AG04449 (cell line): ENCODE measurements around the gene EIF4G1.

Experiments
- CTCF ChIA-PET: fragments of 350-600 bp; formaldehyde crosslinking; extraction: SDS; loops from one replicate; lab custom pipeline; 2021; ENCODE audit warnings: antibody characterized with exemption; lab: Yijun Ruan, JAX
- POLR2A ChIA-PET: fragments of 400-600, 350-600 bp; formaldehyde crosslinking; extraction: SDS; loops from one replicate; lab custom pipeline; 2020; ENCODE audit warnings: antibody characterized with exemption, inconsistent platforms; lab: Yijun Ruan, JAX
- DNase-seq: peaks from one replicate; pipeline ENCODE4 v3.0.0-alpha.2; 2010; ENCODE audit warnings: low read depth, low spot score
- H3K4me3 ChIP-seq: 2 replicates; pipeline ENCODE4 v1.5.1; 2011; ENCODE audit warnings: low read depth, mild to moderate bottlenecking, control low read depth, low read length
- CTCF ChIP-seq: IDR thresholded peaks from one replicate; pipeline ENCODE4 v1.5.1; 2011; ENCODE audit warnings: mild to moderate bottlenecking, moderate library complexity, low read length, control low read depth, inconsistent platforms; ENCODE audit not compliant: insufficient read depth; ENCODE audit errors: missing control alignments

Gene EIF4G1

DNA sequence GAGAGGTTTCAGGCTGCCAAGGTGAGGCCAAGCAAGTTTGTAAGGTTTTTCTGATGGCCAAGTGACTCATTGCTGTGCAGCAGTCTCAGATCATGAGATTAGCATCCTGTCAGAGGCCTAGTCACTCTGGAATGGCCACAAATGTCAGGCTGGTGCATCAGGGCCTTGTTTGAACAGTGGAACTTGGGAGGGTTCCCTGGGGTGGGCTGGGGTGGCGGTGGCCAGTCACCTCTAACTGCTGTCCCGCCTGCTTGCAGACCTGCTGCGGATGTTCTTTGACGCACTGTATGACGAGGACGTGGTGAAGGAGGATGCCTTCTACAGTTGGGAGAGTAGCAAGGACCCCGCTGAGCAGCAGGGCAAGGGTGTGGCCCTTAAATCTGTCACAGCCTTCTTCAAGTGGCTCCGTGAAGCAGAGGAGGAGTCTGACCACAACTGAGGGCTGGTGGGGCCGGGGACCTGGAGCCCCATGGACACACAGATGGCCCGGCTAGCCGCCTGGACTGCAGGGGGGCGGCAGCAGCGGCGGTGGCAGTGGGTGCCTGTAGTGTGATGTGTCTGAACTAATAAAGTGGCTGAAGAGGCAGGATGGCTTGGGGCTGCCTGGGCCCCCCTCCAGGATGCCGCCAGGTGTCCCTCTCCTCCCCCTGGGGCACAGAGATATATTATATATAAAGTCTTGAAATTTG, 20.2 kb downstream of the EIF4G1 start:
- ChIA-PET POLR2A (no interaction called here), CTCF (interaction anchor here (1.0 kb wide), 1 partner anchor 11 kb away, joined by 3 read pairs; no protein-coding TSS in a partner anchor)
- H3K4me3 ChIP-seq: no peak overlapping the region
- DNase-seq: no peak
- no peak for TF ChIP-seq CTCF

- POLR2A ChIA-PET: interaction anchor here (1.4 kb wide), 1 partner anchor 11 kb away, joined by 3 read pairs; no protein-coding TSS in a partner anchor
- H3K4me3 ChIP-seq: 0 out of 2 replicates have a peak overlapping the region, but pooled peaks have one; percentile 72
Observed at GRCh38 chr3:184335291-184335660, 20.9 kb downstream of the EIF4G1 start.

GRCh38 chr3:184335661-184336546, 21.5 kb downstream of the EIF4G1 start:
- ChIA-PET CTCF (interaction anchor here (1.0 kb wide), 2 partner anchors 10 to 208 kb away, joined by 3 read pairs; no protein-coding TSS in a partner anchor), POLR2A (interaction anchor here (1.4 to 1.5 kb wide), 2 partner anchors 12 to 15 kb away, joined by 3 to 5 read pairs; no protein-coding TSS in a partner anchor)

More at GRCh38 chr3:184335291-184335660, 20.9 kb downstream of the EIF4G1 start:
- DNase-seq: no peak
- TF ChIP-seq CTCF: no peak
- CTCF ChIA-PET: interaction anchor here (1.0 kb wide), 2 partner anchors 10 to 208 kb away, joined by 3 read pairs; no protein-coding TSS in a partner anchor

DNA sequence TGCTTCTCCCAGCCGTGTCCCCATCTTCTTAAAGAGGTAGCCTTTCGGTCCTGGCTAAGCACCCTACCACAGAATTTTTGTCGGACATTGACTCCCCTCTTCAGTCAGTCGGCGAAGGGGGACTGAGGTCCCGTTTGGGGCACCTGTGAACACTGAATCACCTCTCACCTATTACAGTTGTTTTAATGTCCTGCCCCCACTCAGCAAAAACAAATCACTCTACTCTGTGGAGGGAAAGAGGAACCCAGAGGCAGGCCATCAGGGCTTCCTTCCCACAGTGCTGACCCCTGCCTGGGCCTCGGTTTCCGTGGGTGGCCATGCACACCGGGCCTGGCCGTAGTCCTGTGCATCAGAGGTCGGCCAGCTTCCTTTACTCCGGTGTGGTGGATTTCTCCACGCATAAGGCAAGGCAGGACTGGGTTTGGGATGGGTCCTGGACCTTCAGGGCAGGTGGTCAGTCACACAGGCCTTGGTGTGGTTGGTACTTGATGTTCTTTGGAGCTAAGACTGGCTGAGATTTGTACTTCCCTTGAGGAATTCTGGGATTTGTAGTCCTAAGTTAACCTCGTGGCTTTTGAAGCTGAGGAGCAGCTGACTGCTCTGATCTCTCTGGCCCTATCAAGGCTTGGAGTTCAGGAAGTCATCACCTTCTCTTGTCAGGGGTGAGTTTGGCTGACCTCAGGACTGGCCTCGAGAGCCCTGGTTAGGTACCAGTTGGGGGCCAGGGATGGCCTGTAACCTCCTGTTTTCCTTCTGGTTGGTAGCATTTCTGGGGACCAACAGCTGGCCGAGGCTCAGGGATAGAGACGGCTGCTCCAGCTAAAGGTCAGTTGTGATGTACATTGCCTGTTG, 22.4 kb downstream of the EIF4G1 start:
- DNase-seq: no peak
- ChIA-PET CTCF (interaction anchor here (0.6 to 4.2 kb wide), 8 partner anchors 9 to 432 kb away, joined by 3 to 32 read pairs (median 5); partner anchors contain the start of genes CLCN2, EEF1AKMT4 and POLR2H), POLR2A (interaction anchor here (0.6 to 1.5 kb wide), 6 partner anchors 10 to 37 kb away, joined by 3 to 5 read pairs (median 4); no protein-coding TSS in a partner anchor)
- TF ChIP-seq CTCF: no peak
- peak overlapping the region; percentile 72 for H3K4me3 ChIP-seq

More at GRCh38 chr3:184335661-184336546, 21.5 kb downstream of the EIF4G1 start:
- H3K4me3 ChIP-seq: peak overlapping the region; percentile 72
- DNase-seq: no peak
- TF ChIP-seq CTCF: no peak

DNA sequence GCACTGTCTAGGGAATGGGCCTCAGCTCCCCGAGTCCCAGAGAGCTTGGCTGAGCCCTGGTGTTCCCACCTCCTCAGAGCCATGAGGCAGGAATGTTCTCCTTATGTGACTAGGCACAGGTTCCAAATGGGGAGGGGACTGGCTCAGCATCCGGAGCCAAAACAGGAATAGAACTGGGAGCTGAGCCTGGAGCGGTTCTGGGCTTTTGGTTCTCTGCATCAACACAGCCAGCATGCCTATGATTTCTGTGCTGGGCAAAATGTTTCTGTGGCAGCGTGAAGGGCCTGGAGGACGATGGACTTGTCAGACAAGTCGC, 23.0 kb downstream of the EIF4G1 start, which contains the start of gene FAM131A:
Gene FAM131A (plus strand): TSS at position 202 of the 316 bp plus-strand sequence. CDS start 31 bp downstream, at position 233.
- CTCF ChIA-PET: interaction anchor here (0.6 to 4.2 kb wide), 8 partner anchors 9 to 432 kb away, joined by 3 to 32 read pairs (median 5); partner anchors contain the start of genes CLCN2, EEF1AKMT4 and POLR2H
- POLR2A ChIA-PET: interaction anchor here (0.6 to 1.5 kb wide), 4 partner anchors 10 to 38 kb away, joined by 3 to 5 read pairs (median 4); no protein-coding TSS in a partner anchor
- no peak for TF ChIP-seq CTCF
- peak within 1 kb of the TSS; percentile 72 for H3K4me3 ChIP-seq
- no peak for DNase-seq
